PC-3 (cell line): ENCODE measurements around the gene KIF25.

Source experiments
- CTCF ChIP-seq: fragments of 300-600 bp; sonication (generic); conservative IDR thresholded peaks from 2 replicates; pipeline ENCODE4 v1.5.1; 2017; ENCODE audit warnings: antibody characterized with exemption, low read depth, mild to moderate bottlenecking, low read length
- EZH2 ChIP-seq: fragments of 300-600 bp; sonication (generic); IDR thresholded peaks from one replicate; pipeline ENCODE4 v1.6.1; 2017; ENCODE audit warnings: antibody characterized with exemption, mild to moderate bottlenecking, low read length; ENCODE audit not compliant: unreplicated experiment

- no peak for TF ChIP-seq CTCF
- no peak for TF ChIP-seq EZH2
These were observed 54.2 kb downstream of the KIF25 start for GRCh38 chr6:168051648-168052047.
